ENCODE results near the gene VAMP2.
A peak's percentile ranks its signal among the peaks of the same experiment; 100 is the strongest.

- TF ChIP-seq CTCF (IDR thresholded peaks at IDR 0.05; ENCODE audit: insufficient read depth, low read length, poor library complexity, severe bottlenecking) (peak; percentile 45), EZH2phosphoT487 (conservative IDR thresholded peaks at IDR 0.05; ENCODE audit: low read length) (no peak)
Observed at GRCh38 chr17:8121681-8122421, 40.9 kb downstream of the VAMP2 start.
